SH-SY5Y (cell line): ENCODE results near the gene KBTBD13.

ENCODE experiments used
- GATA2 ChIP-seq: IDR thresholded peaks from 2 replicates; pipeline ENCODE4 v1.6.1; 2011; ENCODE audit warnings: mild to moderate bottlenecking, low read depth, low read length
- GATA3 ChIP-seq: IDR thresholded peaks from 2 replicates; pipeline ENCODE4 v1.6.1; 2011; ENCODE audit warnings: low read depth, mild to moderate bottlenecking, low read length, moderate library complexity

GRCh38 chr15:65032801-65033537, 43.6 kb upstream of the KBTBD13 start:
- TF ChIP-seq GATA3 (no peak), GATA2 (no peak)
